Transverse colon (tissue), 4 donors: ENCODE data around the gene SQOR.
A peak's percentile ranks its signal among the peaks of the same experiment; 100 is the strongest.

ENCODE experiments used
- CTCF ChIP-seq, 5 experiments: fragments of 200-600 bp in 3 of 5; fragments of 450-650 bp in 2 of 5; sonication (generic) in 3 of 5; IDR thresholded peaks; 1 replicate in 2 of 5; 2 replicates in 3 of 5; pipeline ENCODE4 v1.5.1; 2016 to 2017; ENCODE audit warnings: antibody characterized with exemption in 5 of 5, inconsistent platforms in 3 of 5, mild to moderate bottlenecking in 2 of 5, moderate library complexity in 1 of 5
- EP300 ChIP-seq: sonication (generic); formaldehyde crosslinking; IDR thresholded peaks from one replicate; pipeline ENCODE4 v1.6.1; 2017; ENCODE audit warnings: antibody characterized with exemption, low read depth
- POLR2A ChIP-seq: fragments of 450-650 bp; IDR thresholded peaks from one replicate; pipeline ENCODE4 v1.6.1; 2016; ENCODE audit warnings: antibody characterized with exemption, mild to moderate bottlenecking, moderate library complexity
- POLR2AphosphoS5 ChIP-seq, 3 donors: sonication (generic); formaldehyde crosslinking; IDR thresholded peaks; one replicate each; pipeline ENCODE4 v1.6.1; 2016; ENCODE audit warnings: antibody characterized with exemption in 3 of 3

- peak in 3 of 5 experiments; percentile 19 to 72 (median 63) for TF ChIP-seq CTCF (IDR thresholded peaks at IDR 0.05)
- TF ChIP-seq POLR2A, result peak; percentile 42
- peak; percentile 87 to 96 (median 91) for TF ChIP-seq POLR2AphosphoS5 (IDR thresholded peaks at IDR 0.05)
- TF ChIP-seq EP300, result peak; percentile 90
Observed at GRCh38 chr15:45641374-45641781, 6.5 kb downstream of the SQOR start.
